Brain microvascular endothelial cell (primary cell): ENCODE measurements around the gene SCN2A.

Experiments
- DNase-seq: peaks from one replicate; pipeline ENCODE4 v3.0.0-alpha.2; 2020
- H3K27ac ChIP-seq: fragments of 250-450 bp; sonication (Bioruptor Pico); 2 replicates; pipeline ENCODE4 v1.5.1; 2020; ENCODE audit warnings: mild to moderate bottlenecking, moderate library complexity
- H3K27me3 ChIP-seq: fragments of 250-450 bp; sonication (Bioruptor Pico); replicated peaks from 2 replicates; pipeline ENCODE4 v1.5.1; 2020; ENCODE audit warnings: mild to moderate bottlenecking
- H3K36me3 ChIP-seq: fragments of 250-450 bp; sonication (Bioruptor Pico); replicated peaks from 2 replicates; pipeline ENCODE4 v1.5.1; 2020; ENCODE audit warnings: mild to moderate bottlenecking
- H3K4me3 ChIP-seq: 2 replicates; pipeline ENCODE4 v1.5.1; 2011; ENCODE audit warnings: low read depth, mild to moderate bottlenecking, control low read depth, low read length, moderate library complexity
- CTCF ChIP-seq: IDR thresholded peaks from 2 replicates; pipeline ENCODE4 v1.5.1; 2011; ENCODE audit warnings: low read depth, mild to moderate bottlenecking, moderate library complexity, low read length, control low read depth, inconsistent platforms; ENCODE audit errors: missing control alignments
- in situ Hi-C: cut with HindIII; loops from 2 replicates; pipeline ENCODE4 v1.10.0; 2017; ENCODE audit warnings: low sequenced_read_pairs, low pct_ligation_motif_present

The SCN2A gene

DNA sequence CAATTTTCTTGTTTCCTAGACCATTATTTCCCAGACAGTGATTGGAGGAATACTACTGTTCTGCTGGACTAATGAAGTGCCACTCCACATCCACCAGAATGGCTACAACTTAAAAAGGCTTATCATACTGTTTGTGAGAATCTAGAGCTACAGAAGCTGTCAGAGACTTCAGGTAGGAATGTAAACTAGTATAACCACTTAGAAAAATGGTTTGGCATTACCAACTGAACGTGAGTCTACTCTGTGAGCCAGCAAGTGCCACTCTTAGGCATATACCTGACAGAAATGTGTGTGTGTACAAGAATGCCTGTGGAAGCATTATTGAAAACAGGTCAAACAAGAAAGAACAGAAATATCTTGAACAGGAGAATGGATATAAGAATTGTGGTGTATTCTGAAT is 31.1 kb upstream of the SCN2A start:
- no peak for DNase-seq
- no peaks in the 10 kb centered on the region for H3K27me3 ChIP-seq
- in situ Hi-C loops: no loop called here
- no peaks in the 10 kb centered on the region for H3K36me3 ChIP-seq
- no peak for TF ChIP-seq CTCF
- no peak overlapping the region for H3K27ac ChIP-seq
- no peak overlapping the region for H3K4me3 ChIP-seq

- no peak for DNase-seq
- H3K36me3 ChIP-seq: no peaks in the 10 kb centered on the region
- no peaks in the 10 kb centered on the region for H3K27me3 ChIP-seq
- no peak overlapping the region for H3K4me3 ChIP-seq
- in situ Hi-C loops: no loop called here
- no peak for TF ChIP-seq CTCF
- H3K27ac ChIP-seq: no peak overlapping the region
Measured at GRCh38 chr2:165214093-165214492, 25.1 kb upstream of the SCN2A start.

DNA sequence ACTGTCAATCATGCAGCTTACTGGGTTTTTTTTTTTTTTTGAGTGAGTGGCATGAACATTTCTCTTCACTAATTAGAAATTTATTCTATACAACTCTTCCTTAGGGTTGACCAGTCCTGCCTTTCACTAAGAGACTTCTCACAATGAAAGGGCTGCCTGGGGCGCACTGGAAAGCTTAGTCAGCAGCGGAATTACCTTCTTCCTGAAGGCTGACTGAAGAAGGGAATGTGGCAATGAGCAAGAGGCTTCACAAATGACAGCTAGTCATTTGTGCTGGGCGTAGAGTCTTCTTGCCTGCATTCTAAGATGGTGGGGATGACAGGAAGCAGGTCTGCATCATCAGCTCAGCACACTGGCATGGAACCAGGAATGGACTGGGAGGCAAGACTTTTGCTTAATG is 19.7 kb upstream of the SCN2A start:
- Histone ChIP-seq H3K27ac (no peak overlapping the region), H3K4me3 (no peak overlapping the region), H3K36me3 (no peaks in the 10 kb centered on the region), H3K27me3 (no peaks in the 10 kb centered on the region)
- no peak for TF ChIP-seq CTCF
- in situ Hi-C loops: no loop called here
- DNase-seq: no peak

DNA sequence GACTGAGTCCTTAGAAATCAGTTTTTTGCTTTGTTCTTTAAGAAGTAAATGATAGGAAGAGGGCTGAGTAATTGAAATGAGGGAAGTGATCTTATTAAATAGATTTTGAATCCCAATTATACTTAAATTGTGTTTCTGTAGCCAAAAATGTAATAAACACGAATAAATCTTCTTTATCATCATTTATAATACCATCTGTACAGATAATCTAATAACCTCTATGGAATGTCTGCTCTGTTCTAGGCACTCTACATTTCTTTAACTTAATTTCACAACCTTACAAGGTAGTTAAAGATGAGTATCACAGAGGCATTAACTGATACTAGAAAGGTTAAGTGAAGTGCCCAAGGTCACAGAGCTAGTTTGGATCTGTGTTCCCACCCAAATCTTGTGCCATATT is 14.3 kb upstream of the SCN2A start:
- H3K27me3 ChIP-seq: no peaks in the 10 kb centered on the region
- TF ChIP-seq CTCF: no peak
- in situ Hi-C loops: no loop called here
- H3K4me3 ChIP-seq: no peak overlapping the region
- no peak overlapping the region for H3K27ac ChIP-seq
- DNase-seq: no peak
- no peaks in the 10 kb centered on the region for H3K36me3 ChIP-seq

DNA sequence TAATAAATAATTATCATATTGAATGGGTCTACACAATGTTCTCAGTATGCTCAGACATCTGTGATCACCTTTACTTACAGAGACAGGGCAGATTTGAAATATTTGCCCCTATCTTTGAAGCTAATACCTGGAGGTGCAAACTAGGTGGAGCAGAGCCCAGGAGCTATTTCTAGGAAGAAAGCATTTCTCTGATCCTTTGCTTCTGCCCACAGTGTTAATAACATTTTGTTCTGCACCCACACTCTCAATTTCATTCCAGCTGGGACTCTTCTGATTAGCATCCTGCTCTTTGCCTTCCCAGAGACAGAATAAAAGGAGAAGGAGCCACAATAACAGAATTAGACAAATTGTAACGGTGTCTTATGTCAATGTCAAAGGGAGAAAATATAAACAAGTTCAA is 11.6 kb upstream of the SCN2A start:
- DNase-seq: no peak
- no peaks in the 10 kb centered on the region for H3K27me3 ChIP-seq
- no peak for TF ChIP-seq CTCF
- no peak overlapping the region for H3K27ac ChIP-seq
- no peak overlapping the region for H3K4me3 ChIP-seq
- H3K36me3 ChIP-seq: no peaks in the 10 kb centered on the region
- in situ Hi-C loops: no loop called here

- no peak overlapping the region for H3K27ac ChIP-seq
- in situ Hi-C loops: no loop called here
- no peak overlapping the region for H3K4me3 ChIP-seq
- no peak for DNase-seq
- H3K27me3 ChIP-seq: no peaks in the 10 kb centered on the region
- TF ChIP-seq CTCF: no peak
- H3K36me3 ChIP-seq: no peaks in the 10 kb centered on the region
Measured at GRCh38 chr2:165237056-165237455, 2.2 kb upstream of the SCN2A start.
